GM19463 (cell line): ENCODE measurements around the gene NBR1.
"Not testable (repeated sequence)": the region's sequence is repeated elsewhere in the genome, so short reads cannot be mapped to it uniquely, and the experiment has no call there.

Experiments used
- ATAC-seq: cut with Tn5 transposase; IDR thresholded peaks from one replicate; pipeline ENCODE4 v1.9.1; 2021; ENCODE audit warnings: mild to moderate bottlenecking, moderate library complexity; ENCODE audit not compliant: unreplicated experiment

NBR1 gene

GRCh38 chr17:43170766-43171585 lies at the start of gene NBR1:
NBR1 (plus strand) TSS chr17:43171214; CDS start chr17:43175800, 4,586 bp downstream.
- ATAC-seq: peak; percentile 73

- peak; percentile 97 for ATAC-seq
Measured at GRCh38 chr17:43125133-43125966, 45.7 kb upstream of the NBR1 start, which contains the start of gene BRCA1. BRCA1 (minus strand) TSS chr17:43125364; CDS start chr17:43124096, 1,268 bp downstream.

- no peak for ATAC-seq
Measured at GRCh38 chr17:43125967-43126910, 44.8 kb upstream of the NBR1 start.

GRCh38 chr17:43126911-43127290 lies 44.1 kb upstream of the NBR1 start:
- ATAC-seq: no peak

- ATAC-seq: not testable (repeated sequence)
Measured at GRCh38 chr17:43127333-43127876, 43.6 kb upstream of the NBR1 start.

GRCh38 chr17:43129671-43130010 lies 41.4 kb upstream of the NBR1 start:
- no peak for ATAC-seq

GRCh38 chr17:43132117-43132516 lies 38.9 kb upstream of the NBR1 start:
- ATAC-seq: no peak

- ATAC-seq: not testable (repeated sequence)
Measured at GRCh38 chr17:43133439-43133838, 37.6 kb upstream of the NBR1 start.

GRCh38 chr17:43134774-43135453 lies 36.1 kb upstream of the NBR1 start:
- no peak for ATAC-seq

- no peak for ATAC-seq
Measured at GRCh38 chr17:43135454-43135819, 35.6 kb upstream of the NBR1 start.

- not testable (repeated sequence) for ATAC-seq
Measured at GRCh38 chr17:43136574-43136973, 34.4 kb upstream of the NBR1 start.

GRCh38 chr17:43138531-43138930 lies 32.5 kb upstream of the NBR1 start:
- not testable (repeated sequence) for ATAC-seq

GRCh38 chr17:43140396-43141332 lies 30.4 kb upstream of the NBR1 start:
- ATAC-seq: no peak

GRCh38 chr17:43142153-43142552 lies 28.9 kb upstream of the NBR1 start:
- no peak for ATAC-seq

GRCh38 chr17:43143201-43143600 lies 27.8 kb upstream of the NBR1 start:
- ATAC-seq: no peak

- ATAC-seq: no peak
Measured at GRCh38 chr17:43146649-43147048, 24.4 kb upstream of the NBR1 start.

- ATAC-seq: no peak
Measured at GRCh38 chr17:43151880-43152456, 19.0 kb upstream of the NBR1 start.

GRCh38 chr17:43153197-43153835 lies 17.7 kb upstream of the NBR1 start:
- ATAC-seq: not testable (repeated sequence)
